GM20431 (cell line): ENCODE results near the gene C2orf15.
"Not testable (repeated sequence)": the region's sequence is repeated elsewhere in the genome, so short reads cannot be mapped to it uniquely, and the experiment has no call there.

ENCODE experiments used
- in situ Hi-C: fragments of 300-500 bp; cut with MseI, MboI; formaldehyde crosslinking; loops from one replicate; pipeline ENCODE4 v1.15.0; 2020; ENCODE audit warnings: low sequenced_read_pairs; ENCODE audit not compliant: unreplicated experiment

The C2orf15 gene

GRCh38 chr2:99141110-99142108, at the start of gene C2orf15:
Gene C2orf15 (plus strand): TSS chr2:99141707. CDS start chr2:99150559, 8,852 bp downstream.
- in situ Hi-C loops, result no loop called here

- in situ Hi-C loops, result no loop called here
Measured at GRCh38 chr2:99096728-99097127, 44.8 kb upstream of the C2orf15 start.

- in situ Hi-C loops, result no loop called here
Measured at GRCh38 chr2:99101697-99102096, 39.8 kb upstream of the C2orf15 start.

GRCh38 chr2:99104006-99104405, 37.5 kb upstream of the C2orf15 start:
- in situ Hi-C loops, result no loop called here

GRCh38 chr2:99106913-99107312, 34.6 kb upstream of the C2orf15 start:
- in situ Hi-C loops, result no loop called here

GRCh38 chr2:99111236-99111635, 30.3 kb upstream of the C2orf15 start:
- in situ Hi-C loops, result no loop called here

GRCh38 chr2:99111945-99112344, 29.6 kb upstream of the C2orf15 start:
- in situ Hi-C loops, result no loop called here

- in situ Hi-C loops, result no loop called here
Measured at GRCh38 chr2:99112617-99113016, 28.9 kb upstream of the C2orf15 start.

GRCh38 chr2:99127981-99128380, 13.5 kb upstream of the C2orf15 start:
- in situ Hi-C loops, result no loop called here

GRCh38 chr2:99135044-99135556, 6.4 kb upstream of the C2orf15 start:
- in situ Hi-C loops, result not testable (repeated sequence)

- in situ Hi-C loops, result no loop called here
Measured at GRCh38 chr2:99139003-99139402, 2.5 kb upstream of the C2orf15 start.

- in situ Hi-C loops, result no loop called here
Measured at GRCh38 chr2:99140056-99140859, 1.2 kb upstream of the C2orf15 start.

- in situ Hi-C loops, result no loop called here
Measured at GRCh38 chr2:99140860-99141109, 722 bp upstream of the C2orf15 start.

- in situ Hi-C loops, result no loop called here
Measured at GRCh38 chr2:99150706-99151105, 9.2 kb downstream of the C2orf15 start.

GRCh38 chr2:99152199-99152895, 10.8 kb downstream of the C2orf15 start:
- in situ Hi-C loops, result no loop called here

- in situ Hi-C loops, result no loop called here
Measured at GRCh38 chr2:99153921-99154604, 12.6 kb downstream of the C2orf15 start.

GRCh38 chr2:99154643-99155536, 13.4 kb downstream of the C2orf15 start, which contains the start of the genes LIPT1 and TSGA10:
Gene LIPT1 (plus strand): TSS chr2:99154967. CDS start chr2:99161958, 6,991 bp downstream.
Gene TSGA10 (minus strand): TSS chr2:99154942. CDS start chr2:99109439, 45,503 bp downstream.
- in situ Hi-C loops, result no loop called here

- in situ Hi-C loops, result no loop called here
Measured at GRCh38 chr2:99156891-99157290, 15.4 kb downstream of the C2orf15 start.

- in situ Hi-C loops, result no loop called here
Measured at GRCh38 chr2:99158599-99158998, 17.1 kb downstream of the C2orf15 start.
